Gastroesophageal sphincter (tissue), 3 donors: ENCODE measurements around the gene ETFRF1.

ENCODE experiments used
- POLR2A ChIP-seq, 2 donors: fragments of 450-650 bp; IDR thresholded peaks; one replicate each; pipeline ENCODE4 v1.6.1; 2017; ENCODE audit warnings: antibody characterized with exemption in 2 of 2, mild to moderate bottlenecking in 2 of 2, moderate library complexity in 1 of 2
- POLR2AphosphoS5 ChIP-seq: sonication (generic); formaldehyde crosslinking; IDR thresholded peaks from one replicate; pipeline ENCODE4 v1.6.1; 2017; ENCODE audit warnings: antibody characterized with exemption
- TF ChIP-seq, protein P1 (sequence below), 4 experiments: fragments of 200-600 bp in 2 of 4; fragments of 450-650 bp in 2 of 4; sonication (generic) in 1 of 4; IDR thresholded peaks; one replicate each; pipeline ENCODE4 v1.5.1; 2017 to 2019; ENCODE audit warnings: antibody characterized with exemption in 4 of 4, mild to moderate bottlenecking in 2 of 4, moderate library complexity in 2 of 4

DNA sequence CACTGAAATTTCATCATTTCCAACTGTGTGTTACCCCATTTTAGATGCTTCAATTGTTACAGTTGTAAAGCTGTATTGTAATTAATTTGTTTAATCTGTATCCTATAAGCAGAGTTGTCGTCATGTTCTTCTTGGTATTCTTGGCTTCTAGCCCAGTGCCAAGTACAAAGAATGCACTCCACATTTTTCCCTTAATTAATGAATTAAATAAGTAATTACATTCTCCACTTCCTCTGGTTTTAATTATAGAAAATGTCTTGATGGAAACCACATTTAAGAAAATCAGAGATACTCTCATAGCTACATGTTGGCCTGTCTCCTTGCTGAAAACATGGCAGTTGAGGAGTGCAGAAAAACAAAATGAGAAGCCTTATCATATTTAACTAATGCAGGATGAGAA is 823 bp upstream of the ETFRF1 start:
- TF ChIP-seq, protein P1, sequence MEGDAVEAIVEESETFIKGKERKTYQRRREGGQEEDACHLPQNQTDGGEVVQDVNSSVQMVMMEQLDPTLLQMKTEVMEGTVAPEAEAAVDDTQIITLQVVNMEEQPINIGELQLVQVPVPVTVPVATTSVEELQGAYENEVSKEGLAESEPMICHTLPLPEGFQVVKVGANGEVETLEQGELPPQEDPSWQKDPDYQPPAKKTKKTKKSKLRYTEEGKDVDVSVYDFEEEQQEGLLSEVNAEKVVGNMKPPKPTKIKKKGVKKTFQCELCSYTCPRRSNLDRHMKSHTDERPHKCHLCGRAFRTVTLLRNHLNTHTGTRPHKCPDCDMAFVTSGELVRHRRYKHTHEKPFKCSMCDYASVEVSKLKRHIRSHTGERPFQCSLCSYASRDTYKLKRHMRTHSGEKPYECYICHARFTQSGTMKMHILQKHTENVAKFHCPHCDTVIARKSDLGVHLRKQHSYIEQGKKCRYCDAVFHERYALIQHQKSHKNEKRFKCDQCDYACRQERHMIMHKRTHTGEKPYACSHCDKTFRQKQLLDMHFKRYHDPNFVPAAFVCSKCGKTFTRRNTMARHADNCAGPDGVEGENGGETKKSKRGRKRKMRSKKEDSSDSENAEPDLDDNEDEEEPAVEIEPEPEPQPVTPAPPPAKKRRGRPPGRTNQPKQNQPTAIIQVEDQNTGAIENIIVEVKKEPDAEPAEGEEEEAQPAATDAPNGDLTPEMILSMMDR (IDR thresholded peaks at IDR 0.05), result no peak
- TF ChIP-seq POLR2A (IDR thresholded peaks at IDR 0.05) (no peak), POLR2AphosphoS5 (no peak)
